HFFc6 (cell line): ENCODE results near the gene ARHGAP27. TPM values are rescaled to one million over a fixed set of nuclear protein-coding genes. Genes with fewer than 3 reads are reported as not detected.

Source experiments
- DNase-seq: peaks from one replicate; pipeline ENCODE4 v3.0.0-alpha.2; 2018
- H3K27ac Mint-ChIP-seq: 2 replicates; pipeline ENCODE4 v1.8.0; 2020; ENCODE audit warnings: mild to moderate bottlenecking, mixed read lengths
- H3K27me3 Mint-ChIP-seq: 2 replicates; pipeline ENCODE4 v1.8.0; 2021; ENCODE audit warnings: mild to moderate bottlenecking, moderate library complexity, mixed read lengths; ENCODE audit not compliant: insufficient read depth
- H3K36me3 Mint-ChIP-seq: 2 replicates; pipeline ENCODE4 v1.8.0; 2021; ENCODE audit warnings: low read depth, mixed read lengths
- H3K4me1 Mint-ChIP-seq: 2 replicates; pipeline ENCODE4 v1.8.0; 2020; ENCODE audit warnings: low read depth, mixed read lengths
- H3K4me3 Mint-ChIP-seq: 2 replicates; pipeline ENCODE4 v1.8.0; 2020; ENCODE audit warnings: mild to moderate bottlenecking, moderate library complexity, mixed read lengths
- H3K9me3 Mint-ChIP-seq: 2 replicates; pipeline ENCODE4 v1.8.0; 2020; ENCODE audit warnings: mild to moderate bottlenecking, mixed read lengths
- total RNA-seq, 6 experiments: library from RNA; stranded (reverse); fragmentation: NEBNext Ultra II Directional; extraction: Animal tissue kit (Norgen Biotek cat#: 25700); gene quantifications; 2 replicates in 1 of 6; 3 replicates in 5 of 6; pipeline ENCODE4 v1.2.3, GENCODE V29; 2021
- TF ChIP-seq, protein P1 (sequence below): fragments of 200-600 bp; sonication (generic); IDR thresholded peaks from 2 replicates; pipeline ENCODE4 v1.5.0; 2021; ENCODE audit warnings: antibody characterized with exemption, mild to moderate bottlenecking

The ARHGAP27 gene
- total RNA-seq, 6 experiments from 2014 or later: 1.8 to 3.8 (median 2.7) TPM

GRCh38 chr17:45367216-45367615 is 65.5 kb downstream of the ARHGAP27 start:
- Mint-ChIP-seq H3K36me3 (no peaks in the 10 kb centered on the region), H3K9me3 (no peaks in the 10 kb centered on the region; the same call in 1 of the 2 replicates), H3K27ac (no peak overlapping the region), H3K4me1 (peaks cover 48% of the 10 kb centered on the region), H3K4me3 (no peak overlapping the region), H3K27me3 (peaks cover 8% of the 10 kb centered on the region)
- TF ChIP-seq, protein P1, sequence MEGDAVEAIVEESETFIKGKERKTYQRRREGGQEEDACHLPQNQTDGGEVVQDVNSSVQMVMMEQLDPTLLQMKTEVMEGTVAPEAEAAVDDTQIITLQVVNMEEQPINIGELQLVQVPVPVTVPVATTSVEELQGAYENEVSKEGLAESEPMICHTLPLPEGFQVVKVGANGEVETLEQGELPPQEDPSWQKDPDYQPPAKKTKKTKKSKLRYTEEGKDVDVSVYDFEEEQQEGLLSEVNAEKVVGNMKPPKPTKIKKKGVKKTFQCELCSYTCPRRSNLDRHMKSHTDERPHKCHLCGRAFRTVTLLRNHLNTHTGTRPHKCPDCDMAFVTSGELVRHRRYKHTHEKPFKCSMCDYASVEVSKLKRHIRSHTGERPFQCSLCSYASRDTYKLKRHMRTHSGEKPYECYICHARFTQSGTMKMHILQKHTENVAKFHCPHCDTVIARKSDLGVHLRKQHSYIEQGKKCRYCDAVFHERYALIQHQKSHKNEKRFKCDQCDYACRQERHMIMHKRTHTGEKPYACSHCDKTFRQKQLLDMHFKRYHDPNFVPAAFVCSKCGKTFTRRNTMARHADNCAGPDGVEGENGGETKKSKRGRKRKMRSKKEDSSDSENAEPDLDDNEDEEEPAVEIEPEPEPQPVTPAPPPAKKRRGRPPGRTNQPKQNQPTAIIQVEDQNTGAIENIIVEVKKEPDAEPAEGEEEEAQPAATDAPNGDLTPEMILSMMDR: no peak
- no peak for DNase-seq

GRCh38 chr17:45366691-45367090 is 66.0 kb downstream of the ARHGAP27 start:
- H3K27ac Mint-ChIP-seq: no peak overlapping the region
- peaks cover 43% of the 10 kb centered on the region for H3K4me1 Mint-ChIP-seq
- no peak for DNase-seq
- no peaks in the 10 kb centered on the region; the same call in 1 of the 2 replicates for H3K9me3 Mint-ChIP-seq
- no peaks in the 10 kb centered on the region for H3K36me3 Mint-ChIP-seq
- TF ChIP-seq, protein P1: no peak
- no peak overlapping the region for H3K4me3 Mint-ChIP-seq
- peaks cover 8% of the 10 kb centered on the region for H3K27me3 Mint-ChIP-seq

DNA sequence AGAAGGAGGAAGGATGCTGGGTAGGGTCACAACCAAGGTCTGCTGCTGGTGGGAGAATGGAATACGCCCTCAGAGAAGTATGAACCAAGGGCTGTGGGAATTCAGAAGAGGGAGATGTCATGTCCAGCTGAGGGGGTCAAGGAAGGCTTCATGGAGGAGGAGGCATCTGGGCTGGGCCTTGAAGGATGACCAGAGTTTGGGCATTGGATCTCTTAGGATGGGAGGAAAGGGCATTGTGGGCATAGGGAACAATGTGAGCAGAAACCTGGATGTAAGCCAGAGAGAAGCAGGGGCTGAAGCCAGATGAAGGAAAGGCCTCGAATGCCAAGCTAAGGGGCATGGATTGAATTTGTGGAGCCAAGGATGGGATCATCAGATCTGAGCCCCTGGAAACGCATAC is 66.6 kb downstream of the ARHGAP27 start:
- Mint-ChIP-seq H3K4me3 (no peak overlapping the region), H3K9me3 (no peaks in the 10 kb centered on the region; the same call in 1 of the 2 replicates), H3K36me3 (0 out of 2 replicates have a peak, but pooled peaks cover 4% of the 10 kb centered on the region), H3K4me1 (peaks cover 38% of the 10 kb centered on the region), H3K27me3 (peaks cover 8% of the 10 kb centered on the region), H3K27ac (no peak overlapping the region; the same call in 1 of the 2 replicates)
- TF ChIP-seq, protein P1: no peak
- no peak for DNase-seq

DNA sequence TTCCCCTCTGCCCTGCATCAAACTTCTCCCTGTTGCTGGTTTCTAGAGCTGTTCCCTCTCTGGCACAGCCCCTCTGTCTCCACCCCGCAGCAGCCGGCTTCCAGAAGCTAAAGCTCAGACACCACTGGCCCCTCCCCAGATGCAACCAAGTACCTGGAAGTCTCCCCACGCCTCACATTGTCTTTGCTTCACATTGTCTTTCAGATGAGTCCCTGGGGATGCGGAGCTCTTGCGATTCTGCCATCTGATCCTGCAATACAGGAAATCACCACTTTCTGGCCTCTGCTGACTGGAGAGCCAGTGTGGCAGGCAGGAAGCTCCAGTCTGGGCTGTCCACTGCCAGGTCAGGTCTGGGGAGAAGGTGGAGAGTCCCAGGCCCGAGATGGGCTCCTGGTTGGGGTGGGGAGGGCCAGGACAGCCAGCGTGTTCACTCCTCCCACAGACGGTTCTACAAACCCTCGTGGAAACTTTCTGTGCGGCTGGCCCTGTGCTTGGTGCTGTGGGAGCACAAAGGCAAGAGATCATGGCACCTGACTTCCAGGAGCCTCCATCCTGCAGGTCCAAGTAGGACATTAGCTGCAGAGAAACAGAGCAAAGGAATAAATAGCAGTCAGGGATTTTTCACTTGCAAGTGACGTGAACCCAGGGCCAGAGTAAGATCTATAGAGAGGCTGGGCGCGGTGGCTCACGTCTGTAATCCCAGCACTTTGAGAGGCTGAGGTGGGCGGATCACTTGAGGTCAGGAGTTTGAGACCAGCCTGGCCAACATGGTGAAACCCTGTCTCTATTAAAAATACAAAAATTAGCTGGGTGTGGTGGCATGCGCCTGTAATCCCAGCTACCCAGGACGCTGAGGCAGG is 67.9 kb downstream of the ARHGAP27 start:
- Mint-ChIP-seq H3K27me3 (peaks cover 8% of the 10 kb centered on the region), H3K9me3 (no peaks in the 10 kb centered on the region; the same call in 1 of the 2 replicates), H3K4me1 (peaks cover 30% of the 10 kb centered on the region), H3K36me3 (0 out of 2 replicates have a peak, but pooled peaks cover 4% of the 10 kb centered on the region), H3K4me3 (no peak overlapping the region), H3K27ac (no peak overlapping the region)
- TF ChIP-seq, protein P1: no peak
- no peak for DNase-seq

DNA sequence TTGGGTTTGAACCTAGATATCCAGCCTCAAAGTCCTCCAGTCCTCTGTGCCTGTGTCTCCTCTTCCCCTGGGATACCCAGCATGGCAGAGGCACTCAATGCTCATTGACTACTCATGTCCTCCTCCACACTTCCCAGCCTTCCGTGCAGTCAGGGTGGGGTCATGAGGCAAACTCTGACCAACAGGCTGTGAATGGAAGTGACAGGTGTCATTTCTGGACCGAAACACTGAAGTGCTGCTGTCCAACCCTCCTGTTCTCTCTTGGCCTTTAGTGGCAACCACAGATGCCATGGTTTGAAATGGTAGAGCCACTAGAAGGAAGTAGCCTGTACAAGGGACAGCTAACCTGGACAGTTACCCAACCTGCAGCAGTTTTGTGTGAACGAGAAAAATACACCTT is 69.2 kb downstream of the ARHGAP27 start:
- TF ChIP-seq, protein P1: no peak
- Mint-ChIP-seq H3K27me3 (peaks cover 8% of the 10 kb centered on the region), H3K27ac (no peak overlapping the region), H3K36me3 (0 out of 2 replicates have a peak, but pooled peaks cover 4% of the 10 kb centered on the region), H3K4me1 (peaks cover 18% of the 10 kb centered on the region), H3K9me3 (no peaks in the 10 kb centered on the region; the same call in 1 of the 2 replicates), H3K4me3 (no peak overlapping the region)
- no peak for DNase-seq
